Gastroesophageal sphincter (tissue), 4 donors: Measurements from ENCODE around the gene ZKSCAN5. TPM values are rescaled to one million over a fixed set of nuclear protein-coding genes. Genes with fewer than 3 reads are reported as not detected.

Experiments used
- ATAC-seq: fragments of 150-250 bp; one replicate; pipeline ENCODE4 v1.9.1; 2016; ENCODE audit warnings: mild to moderate bottlenecking, moderate library complexity
- H3K27ac ChIP-seq, 4 donors: fragments of 200-600 bp; sonication (generic) in 3 of 4; 1 replicate in 3 of 4; 2 replicates in 1 of 4; pipeline ENCODE4 v1.5.1; 2016 to 2019
- H3K27me3 ChIP-seq: fragments of 200-600 bp; sonication (generic); one replicate; pipeline ENCODE4 v1.5.1; 2019
- H3K36me3 ChIP-seq, 2 donors: fragments of 200-600 bp; sonication (generic); one replicate each; pipeline ENCODE4 v1.5.1; 2019; ENCODE audit warnings: control low read depth in 1 of 2
- H3K4me1 ChIP-seq, 3 donors: fragments of 200-600 bp; sonication (generic); 1 replicate in 2 of 3; 2 replicates in 1 of 3; pipeline ENCODE4 v1.5.1; 2016 to 2019; ENCODE audit warnings: control low read depth in 2 of 3
- H3K4me3 ChIP-seq, 2 donors: fragments of 200-600 bp; sonication (generic); one replicate each; pipeline ENCODE4 v1.5.1; 2019; ENCODE audit warnings: mild to moderate bottlenecking in 1 of 2, moderate library complexity in 1 of 2
- H3K9me3 ChIP-seq, 3 donors: fragments of 200-600 bp; sonication (generic); one replicate each; pipeline ENCODE4 v1.5.1; 2017 to 2019; ENCODE audit warnings: control low read depth in 2 of 3
- CTCF ChIP-seq, 4 experiments: fragments of 200-600 bp in 2 of 4; fragments of 450-650 bp in 2 of 4; sonication (generic) in 1 of 4; IDR thresholded peaks; one replicate each; pipeline ENCODE4 v1.5.1; 2017 to 2019; ENCODE audit warnings: antibody characterized with exemption in 4 of 4, mild to moderate bottlenecking in 2 of 4, moderate library complexity in 2 of 4
- EP300 ChIP-seq: sonication (generic); formaldehyde crosslinking; IDR thresholded peaks from one replicate; pipeline ENCODE4 v1.6.1; 2017; ENCODE audit warnings: antibody characterized with exemption, mild to moderate bottlenecking
- POLR2A ChIP-seq, 2 donors: fragments of 450-650 bp; IDR thresholded peaks; one replicate each; pipeline ENCODE4 v1.6.1; 2017; ENCODE audit warnings: antibody characterized with exemption in 2 of 2, mild to moderate bottlenecking in 2 of 2, moderate library complexity in 1 of 2
- POLR2AphosphoS5 ChIP-seq: sonication (generic); formaldehyde crosslinking; IDR thresholded peaks from one replicate; pipeline ENCODE4 v1.6.1; 2017; ENCODE audit warnings: antibody characterized with exemption
- WGBS, 2 donors: methylation state at CpG; one replicate each; pipeline ENCODE4 v1.1.5; 2018; ENCODE audit warnings: low coverage in 1 of 2; 5-methylcytosine and 5-hydroxymethylcytosine counted together
- total RNA-seq, 4 donors: library from RNA; depleted of rRNA; stranded (reverse); fragments of >200 nt; gene quantifications; one replicate each; pipeline ENCODE4 v1.1.0, GENCODE V29; 2016

The ZKSCAN5 gene
- total RNA-seq, 4 donors from 2014 or later = 7.5 to 12.5 (median 10.6) TPM

GRCh38 chr7:99551334-99551733 lies 46.9 kb downstream of the ZKSCAN5 start:
- Histone ChIP-seq H3K27ac (peak overlapping the region; percentile 54 to 94 (median 88)), H3K4me3 (peak overlapping the region; percentile 59 to 88), H3K27me3 (no peaks in the 10 kb centered on the region), H3K9me3 (peaks cover 0 to 6% (median 0%) of the 10 kb centered on the region in 3 donors), H3K36me3 (peaks cover 0 to 48% of the 10 kb centered on the region in 2 donors), H3K4me1 (peaks cover 0 to 28% (median 13%) of the 10 kb centered on the region in 3 donors)
- 0 to 12% methylated on average over 3 to 8 of the region's 15 CpGs for WGBS, 2 donors
- TF ChIP-seq EP300 (no peak), POLR2A (IDR thresholded peaks at IDR 0.05) (no peak), CTCF (IDR thresholded peaks at IDR 0.05) (no peak), POLR2AphosphoS5 (no peak)
- ATAC-seq = peak; percentile 14

DNA sequence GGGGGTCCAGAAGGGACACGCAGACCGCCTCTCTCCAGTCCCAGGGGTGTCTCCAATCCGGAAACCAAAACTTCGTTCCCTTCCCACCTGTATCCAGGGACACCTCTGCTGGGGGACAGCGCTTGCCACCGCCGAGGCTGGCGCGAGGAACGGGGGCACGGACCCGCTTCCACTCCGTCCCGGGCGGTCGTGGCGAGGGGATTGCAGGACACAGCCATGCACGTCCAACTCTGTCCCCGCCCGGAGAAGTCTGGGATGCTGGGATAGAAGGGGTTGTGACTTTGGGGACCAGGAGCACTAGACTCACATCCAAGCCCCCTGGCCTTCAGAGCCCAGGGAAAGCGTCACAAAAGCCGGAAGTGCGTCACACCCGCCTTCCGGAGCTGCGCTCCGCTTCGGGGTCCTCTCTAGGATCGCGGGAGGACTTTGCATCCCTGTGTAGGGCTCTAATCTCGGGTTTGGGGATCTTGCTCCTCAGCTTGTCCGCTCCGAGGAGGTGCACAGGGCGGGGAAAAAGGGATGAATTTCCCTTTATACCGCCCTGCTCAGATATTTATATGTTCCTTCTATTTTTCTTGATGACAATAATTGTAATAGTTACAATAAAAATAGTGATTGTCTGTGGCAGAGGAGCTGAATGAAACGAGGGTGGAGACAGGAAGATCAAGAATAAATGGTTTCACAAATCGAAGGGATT lies 47.5 kb downstream of the ZKSCAN5 start, which contains the start of gene FAM200A:
TSS of gene FAM200A (minus strand) at position 348 of the 697 bp plus-strand sequence. CDS start 3,707 bp downstream, outside the sequence.
- TF ChIP-seq POLR2AphosphoS5 = peak; percentile 90
- peak; percentile 75 to 87 for TF ChIP-seq POLR2A (IDR thresholded peaks at IDR 0.05)
- TF ChIP-seq CTCF (IDR thresholded peaks at IDR 0.05) = no peak
- no peak for TF ChIP-seq EP300
- peaks cover 0 to 33% (median 15%) of the 10 kb centered on the region in 3 donors for H3K4me1 ChIP-seq
- H3K27ac ChIP-seq = peak within 1 kb of the TSS; percentile 54 to 94 (median 88)
- WGBS, 2 donors = 0% methylated on average over 10 to 15 of the region's 37 CpGs
- peaks cover 0 to 6% (median 0%) of the 10 kb centered on the region in 3 donors for H3K9me3 ChIP-seq
- H3K36me3 ChIP-seq = peaks cover 0 to 50% of the 10 kb centered on the region in 2 donors
- no peaks in the 10 kb centered on the region for H3K27me3 ChIP-seq
- peak within 1 kb of the TSS; percentile 59 to 88 for H3K4me3 ChIP-seq
- peak; percentile 94 for ATAC-seq

GRCh38 chr7:99553039-99553438 lies 48.6 kb downstream of the ZKSCAN5 start:
- peaks cover 0 to 4% (median 0%) of the 10 kb centered on the region in 3 donors for H3K9me3 ChIP-seq
- peaks cover 0 to 42% (median 17%) of the 10 kb centered on the region in 3 donors for H3K4me1 ChIP-seq
- WGBS, 2 donors = 80 to 92% methylated on average over 2 to 4 of the region's 4 CpGs
- H3K27ac ChIP-seq = no peak overlapping the region
- peaks cover 0 to 39% of the 10 kb centered on the region in 2 donors for H3K36me3 ChIP-seq
- no peak for ATAC-seq
- TF ChIP-seq POLR2A (IDR thresholded peaks at IDR 0.05) (no peak), POLR2AphosphoS5 (no peak), CTCF (IDR thresholded peaks at IDR 0.05) (no peak), EP300 (no peak)
- no peak overlapping the region for H3K4me3 ChIP-seq
- no peaks in the 10 kb centered on the region for H3K27me3 ChIP-seq

DNA sequence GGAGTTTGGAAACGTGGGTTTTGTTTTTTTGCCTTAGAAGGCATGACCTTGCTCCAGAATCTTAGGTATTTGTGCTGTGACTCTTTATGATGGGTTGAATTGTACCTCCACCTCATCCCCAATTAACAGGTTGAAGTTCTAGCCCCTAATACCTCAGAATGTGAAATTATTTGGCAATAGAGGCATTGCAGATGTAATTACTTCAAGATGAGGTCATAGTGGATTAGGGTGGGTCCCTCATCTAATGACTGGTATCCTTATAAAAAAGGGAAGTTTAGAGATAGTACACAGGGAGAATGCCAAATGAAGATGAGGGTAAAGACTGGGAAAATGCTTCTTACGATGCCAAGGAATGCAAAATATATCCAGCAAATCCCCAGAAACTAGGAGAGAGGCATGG lies 50.5 kb downstream of the ZKSCAN5 start:
- 53 to 70% methylated on average over 2 of the region's 2 CpGs for WGBS, 2 donors
- Histone ChIP-seq H3K27ac (no peak overlapping the region), H3K27me3 (no peaks in the 10 kb centered on the region), H3K4me1 (peaks cover 0 to 51% (median 23%) of the 10 kb centered on the region in 3 donors), H3K36me3 (peaks cover 0 to 27% of the 10 kb centered on the region in 2 donors), H3K4me3 (no peak overlapping the region), H3K9me3 (no peaks in the 10 kb centered on the region)
- no peak for TF ChIP-seq EP300
- no peak for TF ChIP-seq CTCF (IDR thresholded peaks at IDR 0.05)
- TF ChIP-seq POLR2A (IDR thresholded peaks at IDR 0.05) = no peak
- no peak for TF ChIP-seq POLR2AphosphoS5
- ATAC-seq = no peak

DNA sequence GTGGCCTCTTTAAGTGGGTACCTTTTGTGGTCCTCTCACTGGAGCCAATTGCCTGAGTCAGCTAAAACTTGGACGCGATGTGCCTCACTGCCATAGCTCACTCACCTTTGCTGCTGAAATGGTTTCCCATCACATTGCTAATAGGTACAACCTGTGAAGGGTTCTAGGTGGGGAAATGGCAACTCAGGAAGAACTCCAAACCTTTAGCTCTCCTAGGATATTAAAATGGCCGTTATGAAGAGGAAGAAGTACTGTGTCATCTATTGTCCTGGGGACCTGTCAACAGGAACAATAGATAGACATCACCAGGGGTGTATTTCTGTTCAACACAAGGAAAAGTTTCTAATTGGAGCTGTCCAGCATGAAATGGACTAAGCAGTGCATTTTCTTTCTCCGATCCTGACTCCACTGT lies 52.7 kb downstream of the ZKSCAN5 start:
- Histone ChIP-seq H3K4me1 (peaks cover 0 to 53% (median 21%) of the 10 kb centered on the region in 3 donors), H3K27ac (peak overlapping the region in 3 of 4 donors; percentile 95 to 99 (median 96)), H3K27me3 (no peaks in the 10 kb centered on the region), H3K36me3 (peaks cover 0 to 46% of the 10 kb centered on the region in 2 donors), H3K4me3 (peak overlapping the region; percentile 81 to 83), H3K9me3 (no peaks in the 10 kb centered on the region)
- ATAC-seq = no peak
- TF ChIP-seq EP300 = no peak
- WGBS, 2 donors = 61 to 75% methylated on average over 4 of the region's 4 CpGs
